Endothelial cell of umbilical vein (primary cell): ENCODE measurements around the gene AMPH.
"Not testable (repeated sequence)": the region's sequence is repeated elsewhere in the genome, so short reads cannot be mapped to it uniquely, and the experiment has no call there.

Experiments
- EZH2 ChIP-seq: IDR thresholded peaks from 2 replicates; pipeline ENCODE4 v1.6.1; 2012; ENCODE audit warnings: borderline replicate concordance, low read depth, mild to moderate bottlenecking, moderate library complexity, low read length, inconsistent platforms; ENCODE audit not compliant: severe bottlenecking
- POLR2A ChIP-seq: IDR thresholded peaks from 2 replicates; pipeline ENCODE4 v1.6.1; 2012; ENCODE audit warnings: low read depth, mild to moderate bottlenecking, control low read depth, low read length

DNA sequence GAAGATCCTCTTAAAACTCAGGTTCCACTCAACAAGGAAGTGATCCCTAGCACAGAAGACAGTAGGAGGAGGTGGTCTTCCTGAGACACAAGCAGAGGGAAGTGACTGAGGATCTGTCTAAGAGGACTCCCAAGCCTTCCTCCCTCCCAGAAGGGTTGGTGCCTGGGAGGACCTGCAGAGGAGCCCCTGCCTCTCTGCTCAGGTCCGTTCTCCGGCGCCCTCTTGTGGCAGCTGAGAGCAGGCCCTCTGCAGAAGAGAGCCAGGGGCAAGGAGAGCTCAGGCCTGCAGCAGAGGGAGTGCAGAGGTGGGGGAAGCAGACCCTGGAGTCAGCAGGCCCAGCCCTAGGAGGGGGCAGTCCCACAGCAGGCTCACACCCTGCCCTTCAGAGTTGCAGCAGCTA is 267.8 kb downstream of the AMPH start:
- TF ChIP-seq EZH2, POLR2A: not testable (repeated sequence)
